ENCODE results near the gene ZRANB1. TPM values are rescaled to one million over a fixed set of nuclear protein-coding genes. Genes with fewer than 3 reads are reported as not detected.

Gene ZRANB1
- total and polyA plus RNA-seq, 2 of the 4 experiments (the other 2 are of a cell fraction) = 11.2 to 24.7 TPM

GRCh38 chr10:125011171-125011925 is 69.4 kb downstream of the ZRANB1 start:
- POLR2A ChIA-PET (ENCODE audit: unreplicated experiment) = no interaction called here
- H4K91ac ChIP-seq (ENCODE audit: insufficient read depth, low read depth, low read length) = no peak overlapping the region
- no peak overlapping the region for H3K14ac ChIP-seq (replicated peaks; ENCODE audit: low read depth, low read length)
- BruUV-seq (replicated peaks) = no TSS peak
- no peak for ATAC-seq (ENCODE audit: low read depth)
- DNase-seq = no peak
- dilution Hi-C loops (cut with HindIII; ENCODE audit: low sequenced_read_pairs, unreplicated experiment) (no loop called here), in situ Hi-C loops (cut with MboI; ENCODE audit: low sequenced_read_pairs) (no loop called here), intact Hi-C loops (cut with micrococcal nuclease) (no loop called here)
- no peak overlapping the region for H2BK15ac ChIP-seq (ENCODE audit: low read depth, low read length)
- no peak for TF ChIP-seq MXI1 (IDR thresholded peaks at IDR 0.05; ENCODE audit: borderline replicate concordance, low read depth, low read length)
- TF ChIP-seq FOS (IDR thresholded peaks at IDR 0.05; ENCODE audit: low read depth, low read length) = no peak
- TF ChIP-seq RFX5 (IDR thresholded peaks at IDR 0.05; ENCODE audit: low read depth, low read length) = no peak
- no peak for TF ChIP-seq ELK1 (IDR thresholded peaks at IDR 0.05; ENCODE audit: borderline replicate concordance, low read depth, low read length)
- no peak for TF ChIP-seq CTCF (conservative IDR thresholded peaks at IDR 0.05; ENCODE audit: low read depth, low read length)
- TF ChIP-seq CHD1 (IDR thresholded peaks at IDR 0.05; ENCODE audit: low read depth, low read length) = no peak
- TF ChIP-seq NFE2L2 (IDR thresholded peaks at IDR 0.05; ENCODE audit: low read depth, low read length) = no peak
- no peak for TF ChIP-seq RCOR1 (IDR thresholded peaks at IDR 0.05; ENCODE audit: insufficient replicate concordance, low read length)
- no peak for TF ChIP-seq BHLHE40 (IDR thresholded peaks at IDR 0.05; ENCODE audit: low read depth, low read length)
- no peak for TF ChIP-seq SMC3 (IDR thresholded peaks at IDR 0.05; ENCODE audit: low read depth, low read length)
- no peak for TF ChIP-seq RAD21 (IDR thresholded peaks at IDR 0.05; ENCODE audit: low read length)
- TF ChIP-seq MAFK (IDR thresholded peaks at IDR 0.05; ENCODE audit: low read depth, low read length) = no peak
- no peak for TF ChIP-seq USF2 (IDR thresholded peaks at IDR 0.05; ENCODE audit: low read depth, low read length)
- H3K27me3 ChIP-seq (ENCODE audit: control insufficient read depth, insufficient read depth, low read length) = no peaks in the 10 kb centered on the region
- H3K4me1 ChIP-seq (ENCODE audit: control insufficient read depth, insufficient read depth, low read length) = peaks cover 10% of the 10 kb centered on the region; the same call in 1 of the 2 replicates
- H3K18ac ChIP-seq (ENCODE audit: low read depth, low read length) = no peak overlapping the region
- H3K23ac ChIP-seq (ENCODE audit: low read depth, low read length) = no peak overlapping the region
- no peak overlapping the region for H3K56ac ChIP-seq (ENCODE audit: extremely low read depth, insufficient read depth, low read length)
- no peak overlapping the region for H3K27ac ChIP-seq (ENCODE audit: insufficient read depth, low read length)
- H3K9me3 ChIP-seq (ENCODE audit: control insufficient read depth, insufficient read depth, low read length) = no peaks in the 10 kb centered on the region
- CTCF ChIA-PET = no interaction called here
- no peak overlapping the region for H4K8ac ChIP-seq (ENCODE audit: low read depth in 2 of 2, low read length in 2 of 2)
- no peak overlapping the region for H2AK9ac ChIP-seq (replicated peaks; ENCODE audit: low read depth, low read length, poor library complexity)
- H4K5ac ChIP-seq (ENCODE audit: low read depth, low read length) = no peak overlapping the region
- no peak overlapping the region for H3K4me2 ChIP-seq (ENCODE audit: low read depth, low read length)
- no peak overlapping the region for H2BK5ac ChIP-seq (ENCODE audit: low read depth, low read length, poor library complexity, severe bottlenecking)
- peaks cover 86% of the 10 kb centered on the region for H4K20me1 ChIP-seq (ENCODE audit: insufficient read depth, low read length)
- H2BK120ac ChIP-seq (ENCODE audit: low read depth, low read length) = no peak overlapping the region
- no peak overlapping the region for H3K9ac ChIP-seq (ENCODE audit: low read depth, low read length)
- peaks cover 36% of the 10 kb centered on the region for H3K9me1 ChIP-seq (ENCODE audit: insufficient read depth, low read length)
- no peak overlapping the region for H3K4ac ChIP-seq (ENCODE audit: low read depth, low read length)
- H2AK5ac ChIP-seq (ENCODE audit: low read depth, low read length) = no peak overlapping the region
- H3K36me3 ChIP-seq (ENCODE audit: control insufficient read depth, insufficient read depth, low read length) = peaks cover 19% of the 10 kb centered on the region; the same call in 1 of the 2 replicates
- H3K4me3 ChIP-seq (ENCODE audit: insufficient read depth, low read depth, low read length) = no peak overlapping the region
- peaks cover 46 to 96% of the 10 kb centered on the region in 2 experiments for H3K79me1 ChIP-seq (ENCODE audit: low read depth in 1 of 2, low read length in 2 of 2)
- 76% methylated on average over 5 of the region's 16 CpGs; no CpG with 5 or more reads in 1 of the 2 experiments for WGBS, 2 experiments (ENCODE audit: extremely low coverage in 2 of 2, insufficient read length in 1 of 2)
- H2BK20ac ChIP-seq (ENCODE audit: low read depth, low read length) = no peak overlapping the region
- no peak overlapping the region for H2AFZ ChIP-seq (replicated peaks; ENCODE audit: low read length, poor library complexity)

Measured in IMR-90 (cell line).